H4 (cell line): ENCODE measurements around the gene EPHA3. TPM values are rescaled to one million over a fixed set of nuclear protein-coding genes. Genes with fewer than 3 reads are reported as not detected.

Experiments used
- DNase-seq: peaks from one replicate; pipeline ENCODE4 v3.0.0-alpha.2; 2015; ENCODE audit warnings: low spot score
- total RNA-seq: library from RNA; depleted of rRNA; stranded (reverse); fragments of >200 nt; shearing (Covaris generic); gene quantifications from 2 replicates; pipeline ENCODE4 v1.2.3, GENCODE V29; 2014

EPHA3 gene
- total RNA-seq, 1 experiment from 2014 or later, result 1.4 TPM

DNA sequence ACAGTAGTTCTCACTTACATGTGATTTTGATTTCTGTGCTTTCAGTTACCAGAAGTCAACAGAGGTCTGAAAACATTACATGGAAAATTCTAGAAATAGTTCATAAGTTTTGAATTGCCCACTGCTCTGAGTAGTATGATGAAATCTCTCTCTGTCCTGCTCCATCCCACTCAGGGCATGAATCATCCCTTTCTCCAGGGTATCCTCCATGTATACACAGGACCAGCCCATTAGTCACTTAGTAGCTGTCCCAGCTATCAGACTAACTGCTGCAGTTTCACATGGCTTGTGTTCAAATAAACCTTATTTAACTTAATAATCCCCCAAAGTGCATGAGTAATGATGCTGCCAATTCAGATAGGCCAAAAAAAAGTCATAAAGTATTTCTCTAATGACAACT, 38.6 kb downstream of the EPHA3 start:
- DNase-seq, result peak; percentile 59

DNA sequence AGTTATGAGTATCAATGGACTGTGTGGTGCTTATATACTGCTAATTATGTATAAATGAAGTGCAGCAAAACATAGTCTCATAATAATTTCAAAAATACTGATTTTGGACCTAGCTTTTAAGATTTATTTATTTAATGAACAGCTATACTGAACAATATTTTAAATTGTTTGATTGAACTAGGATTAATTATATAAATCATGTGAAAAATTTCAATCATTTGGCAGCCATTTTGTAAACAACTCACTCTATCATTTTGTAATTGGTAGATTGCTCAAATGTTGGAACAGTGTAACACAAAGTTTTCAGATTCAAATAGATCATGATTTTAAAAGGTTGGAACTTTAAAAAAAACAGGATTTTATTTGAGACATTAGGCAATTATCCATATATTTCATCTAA, 47.0 kb downstream of the EPHA3 start:
- DNase-seq, result no peak

DNA sequence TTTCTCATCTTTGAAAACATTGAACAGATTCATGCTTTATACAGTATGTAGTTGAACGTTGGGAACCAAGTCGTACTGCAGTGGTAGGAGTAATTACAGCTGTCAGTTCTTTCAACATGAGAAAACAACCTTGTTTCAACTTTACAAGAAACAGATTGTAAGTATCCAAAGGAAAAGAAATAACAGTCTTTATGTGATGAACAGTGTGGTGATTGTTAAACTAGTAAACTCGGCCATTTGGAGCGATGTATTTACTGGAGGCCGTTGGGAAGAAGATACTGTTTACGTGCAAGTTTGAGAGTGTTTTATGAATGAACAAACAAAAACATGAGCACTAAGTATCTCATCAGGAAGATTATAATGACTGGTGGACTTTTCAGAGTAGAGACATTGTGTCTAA, 48.4 kb downstream of the EPHA3 start:
- DNase-seq, result no peak

DNA sequence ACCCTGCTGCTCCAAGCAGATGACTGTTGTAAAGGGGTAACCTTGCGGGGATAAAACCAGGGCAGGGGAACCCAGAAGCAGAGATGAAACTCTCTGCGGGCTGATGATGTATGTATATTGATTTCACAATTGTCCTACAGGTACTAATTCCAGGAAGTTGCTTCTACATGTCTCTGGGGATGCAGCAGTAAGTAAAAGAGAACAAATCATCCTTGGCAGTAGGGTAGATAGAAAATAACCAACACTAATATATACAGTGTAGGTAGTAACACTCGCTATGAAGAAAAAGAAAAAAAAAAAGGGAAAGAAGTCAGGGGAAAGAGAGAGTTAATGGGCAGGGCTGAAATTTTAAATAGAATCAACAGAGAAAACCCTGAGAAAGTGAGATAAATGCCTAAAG, 50.2 kb downstream of the EPHA3 start:
- DNase-seq, result no peak

DNA sequence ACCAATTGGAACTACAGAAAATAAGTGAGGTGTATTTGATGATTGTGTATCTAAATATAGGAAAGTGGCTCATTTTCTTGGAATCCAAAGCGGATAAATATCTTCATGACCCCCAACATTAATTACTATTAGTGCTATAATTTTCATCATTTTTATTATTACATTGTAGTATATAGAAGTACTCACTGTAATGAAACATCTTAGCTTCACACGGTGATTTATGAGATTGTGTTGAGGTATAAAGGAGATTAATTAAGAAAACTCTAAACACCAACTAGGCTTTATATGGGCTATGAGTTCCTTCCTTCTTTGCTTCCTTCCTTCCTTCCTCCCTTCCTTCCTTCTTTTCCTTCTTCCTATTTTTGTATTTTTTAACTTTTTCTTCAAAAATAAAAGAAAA, 52.2 kb downstream of the EPHA3 start:
- DNase-seq, result no peak

DNA sequence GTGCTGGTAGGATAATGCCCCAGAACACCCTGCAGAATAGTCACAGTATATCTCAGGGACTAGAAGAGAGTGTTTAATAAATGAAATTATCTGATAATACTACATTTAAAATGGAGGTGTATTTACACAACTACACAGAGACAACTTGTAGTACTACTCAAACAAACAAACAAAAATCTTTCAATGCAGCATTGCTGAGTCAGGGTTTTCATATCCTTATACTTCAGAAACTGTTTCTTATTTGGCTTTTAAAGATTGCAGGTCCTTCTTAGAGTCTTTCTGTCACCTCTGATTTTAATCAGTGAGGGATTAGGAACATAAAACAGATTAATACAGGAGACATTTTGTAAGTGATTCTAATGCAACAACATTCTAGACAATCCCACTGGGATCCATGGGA, 57.4 kb downstream of the EPHA3 start:
- DNase-seq, result no peak

DNA sequence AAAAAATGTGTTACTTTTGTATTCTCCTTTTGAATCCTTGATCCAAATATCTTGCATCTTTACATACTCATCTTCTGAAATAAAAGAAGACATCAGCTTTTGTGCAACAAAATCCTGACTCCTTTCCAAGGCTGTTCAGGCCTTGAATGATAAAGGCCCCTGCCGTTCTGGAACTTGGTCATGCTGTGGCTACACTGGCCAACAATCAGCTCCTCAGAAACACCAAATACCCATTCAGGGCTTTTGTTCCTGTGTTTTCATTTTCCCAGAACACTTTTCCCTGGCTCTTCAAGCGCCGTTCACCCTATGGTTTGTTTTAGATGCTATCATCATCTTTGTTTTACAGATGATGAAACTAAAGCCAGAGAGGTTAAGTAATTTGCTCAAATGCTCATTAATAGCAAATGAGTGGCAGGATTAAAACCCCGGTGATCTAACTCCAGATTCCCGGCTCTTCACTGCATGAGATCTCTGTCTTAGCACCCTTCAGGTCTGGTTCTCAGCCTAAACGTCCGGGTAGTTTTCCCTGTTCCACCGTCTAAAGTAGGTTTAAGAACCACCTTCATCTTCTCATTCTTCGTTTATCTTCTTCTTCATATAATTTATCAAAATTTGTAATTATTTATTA, 58.3 kb downstream of the EPHA3 start:
- no peak for DNase-seq

DNA sequence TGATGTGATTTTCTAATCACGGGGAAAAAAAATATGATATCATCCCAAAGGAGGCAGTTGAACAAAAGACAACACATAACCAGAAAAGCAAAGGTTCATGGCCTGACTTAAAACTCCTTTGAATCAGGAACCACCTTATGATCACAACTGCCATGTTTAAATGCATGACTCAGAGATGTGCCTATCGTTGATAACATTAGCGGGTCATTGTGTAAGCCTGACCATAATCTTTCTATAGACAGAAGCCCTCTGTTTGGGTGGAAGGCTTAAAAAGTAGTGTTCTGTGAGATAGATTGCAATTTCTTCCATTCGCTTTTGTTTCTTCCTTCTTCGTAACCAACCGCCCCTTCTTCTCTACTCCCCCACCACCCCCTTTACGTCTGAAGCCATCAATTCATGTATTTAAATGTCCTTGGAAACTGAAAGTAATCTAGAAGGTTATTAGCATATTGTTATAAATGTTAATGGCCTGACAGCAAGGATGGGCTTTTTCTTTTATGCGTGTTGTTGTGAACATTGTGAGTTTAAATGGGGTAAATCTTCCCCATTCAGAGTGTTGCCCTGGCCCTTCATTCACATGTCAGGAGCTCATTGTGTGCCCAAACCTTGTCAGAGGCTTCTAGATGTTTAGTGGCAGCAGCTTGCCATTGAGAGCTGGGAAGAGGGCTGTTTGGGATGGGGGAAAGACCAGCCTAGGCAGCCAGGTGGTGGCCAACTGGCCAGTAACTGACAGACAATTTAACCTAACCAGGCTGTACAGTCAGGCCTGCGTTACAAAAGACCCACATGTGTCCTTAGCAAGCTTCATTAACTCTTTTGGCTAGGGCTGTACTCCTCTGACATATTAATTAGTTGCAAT, 64.5 kb downstream of the EPHA3 start:
- DNase-seq, result no peak

DNA sequence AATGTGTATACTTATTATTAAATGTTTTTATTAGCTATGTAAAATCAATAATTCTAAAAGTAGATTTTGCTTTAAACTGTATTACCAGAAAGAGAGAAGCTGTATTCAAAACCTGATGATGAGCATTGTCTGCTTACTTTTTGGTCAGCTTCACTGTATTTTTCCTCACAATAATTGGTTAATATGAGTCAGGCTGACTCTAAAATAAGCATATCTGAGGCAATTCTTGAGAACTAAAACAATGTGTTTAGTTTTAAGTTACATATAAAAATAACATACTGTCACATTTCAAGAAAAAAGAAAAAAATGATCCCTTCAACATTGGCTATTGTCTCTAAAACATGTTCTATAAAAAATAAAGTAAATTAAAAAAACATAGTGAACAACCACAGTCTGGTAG, 66.1 kb downstream of the EPHA3 start:
- no peak for DNase-seq

DNA sequence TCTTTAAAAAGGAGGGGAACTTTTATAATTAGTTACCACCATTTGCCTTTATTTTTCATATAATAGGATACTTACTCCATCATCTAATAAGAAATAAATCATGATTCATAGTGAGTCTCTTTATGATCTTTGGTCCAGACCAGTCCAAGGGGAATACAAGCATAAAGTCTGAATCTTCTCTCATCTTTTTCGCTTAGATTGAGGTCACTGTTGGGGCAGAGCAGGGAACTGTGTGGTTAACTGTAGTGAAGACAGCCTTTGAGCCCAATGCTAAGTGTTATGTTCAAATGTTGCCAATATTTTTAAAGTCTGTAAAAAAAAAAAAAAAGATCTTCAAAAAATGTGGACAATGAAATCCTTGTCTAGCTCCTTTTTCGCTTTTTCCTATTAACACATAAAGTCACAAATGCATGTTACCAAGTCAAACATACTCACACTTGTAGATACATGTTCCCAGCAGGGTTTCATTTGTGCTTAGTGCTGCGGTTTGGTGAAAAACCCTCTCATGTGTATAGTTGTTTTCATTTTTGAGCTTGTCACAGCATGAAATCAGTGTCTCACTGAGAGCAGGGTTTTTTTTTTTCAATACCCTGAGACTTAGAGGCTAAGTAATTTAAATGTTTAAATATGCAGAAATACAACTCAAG, 72.1 kb downstream of the EPHA3 start:
- DNase-seq, result peak; percentile 62

DNA sequence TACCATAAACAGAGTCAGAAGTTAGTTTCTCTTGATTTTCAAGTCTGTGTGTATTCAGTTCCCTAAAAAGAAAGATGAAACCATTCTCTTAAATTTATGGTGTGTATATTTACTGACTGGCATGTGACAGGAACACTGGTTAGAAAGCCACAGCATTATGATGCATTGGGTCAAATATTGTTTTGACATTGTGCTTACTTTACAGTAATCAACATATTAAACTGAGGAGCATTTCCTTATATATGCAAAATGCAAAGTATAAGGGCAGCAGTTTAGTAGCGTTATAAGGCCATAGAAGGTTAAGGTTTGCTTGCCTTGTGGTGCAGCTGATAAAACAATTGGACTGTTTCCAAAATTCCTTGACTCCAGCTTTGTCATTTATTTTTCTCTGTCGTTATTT, 72.9 kb downstream of the EPHA3 start:
- peak; percentile 20 for DNase-seq

DNA sequence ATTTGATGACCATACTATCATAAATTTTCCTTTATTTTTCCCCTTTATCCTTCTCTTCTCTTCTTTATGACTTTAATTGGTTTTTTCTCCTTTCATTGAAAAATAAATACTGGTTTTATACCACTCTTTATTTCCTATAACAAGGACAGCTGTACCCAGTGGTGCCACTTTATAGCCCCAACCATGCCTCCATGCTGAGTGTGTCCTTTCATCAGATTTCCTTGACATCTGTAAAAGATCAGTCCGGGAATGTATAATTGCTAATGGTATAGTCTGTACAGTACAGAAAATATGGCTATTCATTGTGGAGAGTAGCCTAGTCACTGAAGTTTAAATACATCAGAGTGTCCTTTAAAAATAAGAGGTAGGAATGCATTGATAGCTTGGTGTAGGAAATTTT, 74.6 kb downstream of the EPHA3 start:
- no peak for DNase-seq

DNA sequence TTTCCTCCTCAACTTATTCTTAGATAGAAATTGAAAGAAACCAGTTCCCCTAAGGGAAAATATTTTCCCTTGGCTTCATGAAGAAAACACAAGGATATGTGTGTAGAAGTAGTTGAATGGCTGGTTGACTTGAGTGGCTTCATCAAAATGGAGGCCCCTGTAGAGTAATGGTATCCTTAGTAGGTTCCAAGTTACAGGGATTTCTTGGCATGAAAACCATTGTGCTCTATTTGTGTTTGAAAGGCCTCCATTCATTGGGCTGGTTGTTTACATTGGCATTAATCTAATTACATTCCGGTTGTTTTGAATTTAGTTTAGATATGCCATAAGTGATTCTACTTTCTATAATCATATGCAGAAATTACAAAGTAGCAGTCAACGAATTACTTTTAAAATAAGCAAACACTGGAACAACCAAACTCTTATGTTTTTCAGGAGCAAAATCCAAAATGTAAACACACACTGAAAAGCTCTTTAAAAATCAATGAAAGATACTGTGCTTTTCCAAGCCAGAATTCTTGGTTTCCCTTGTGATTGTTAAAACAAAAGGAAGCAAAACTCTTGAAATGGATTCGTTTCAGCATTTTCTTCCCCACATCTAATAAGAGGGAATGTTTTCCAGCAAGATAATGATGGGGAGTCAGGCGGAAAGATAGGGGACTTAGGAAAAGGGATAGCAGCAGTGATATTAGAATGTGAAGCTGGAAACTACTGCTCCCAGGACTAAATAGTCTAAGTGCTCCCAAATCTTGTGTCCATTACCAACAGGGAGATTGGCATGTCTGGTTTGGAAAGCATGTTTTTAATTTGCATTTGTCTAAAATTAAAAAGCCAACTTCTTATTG, 77.0 kb downstream of the EPHA3 start:
- peak; percentile 5 for DNase-seq

DNA sequence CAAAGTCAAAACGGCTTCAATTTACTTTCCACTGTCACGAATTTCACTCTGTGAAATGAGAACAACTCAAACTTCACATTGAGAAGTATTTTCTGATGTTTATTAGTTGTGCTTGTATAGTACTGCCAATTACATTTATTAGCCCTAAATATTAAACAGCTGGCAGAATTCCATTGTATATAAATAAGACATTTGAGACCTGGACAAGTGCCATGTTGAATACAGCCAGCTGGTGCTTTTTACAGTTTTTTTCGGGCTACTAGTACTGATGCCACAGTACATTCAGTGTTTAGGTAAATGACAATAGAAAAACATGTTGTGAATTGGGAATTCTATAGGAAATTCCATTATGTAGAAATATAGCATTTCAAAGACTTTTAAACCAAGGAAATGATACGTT, 79.0 kb downstream of the EPHA3 start:
- DNase-seq, result no peak

DNA sequence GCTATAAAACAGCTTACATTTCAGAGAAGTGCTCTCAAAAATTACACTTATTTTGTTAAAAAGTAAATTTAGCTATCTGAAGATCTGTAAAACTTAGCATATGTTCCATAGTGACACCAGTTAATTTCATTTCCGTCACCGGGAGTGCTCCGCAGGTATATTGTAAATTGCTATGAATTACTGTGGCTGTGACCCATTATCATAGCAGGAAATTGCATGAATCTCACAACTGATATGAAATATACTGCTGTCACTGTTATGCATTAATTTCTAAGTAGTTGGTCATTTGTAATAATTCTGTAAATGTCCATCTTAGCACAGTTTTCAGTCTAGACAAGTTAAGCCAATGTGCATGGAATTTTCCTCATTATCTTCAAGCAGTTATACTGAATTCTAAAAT, 91.2 kb downstream of the EPHA3 start:
- DNase-seq, result no peak

DNA sequence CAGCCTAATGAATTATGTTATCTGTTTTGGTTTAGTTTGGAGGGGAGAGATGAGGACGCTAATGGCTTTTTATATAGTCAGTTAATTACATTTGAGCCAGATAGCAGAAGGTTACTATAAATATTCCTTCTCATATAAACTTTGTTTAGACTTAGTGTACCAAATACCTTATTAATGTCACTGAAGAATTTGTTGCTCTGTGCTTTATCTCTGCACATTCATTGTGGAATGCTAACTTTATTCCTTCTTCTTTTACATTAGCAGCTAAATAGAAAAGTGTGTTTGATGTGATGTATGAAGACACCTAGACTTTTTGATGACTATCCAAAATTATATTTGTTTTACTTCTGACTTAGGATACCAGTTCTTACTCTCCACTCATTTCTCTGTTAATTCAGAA, 105.2 kb downstream of the EPHA3 start:
- DNase-seq, result no peak

DNA sequence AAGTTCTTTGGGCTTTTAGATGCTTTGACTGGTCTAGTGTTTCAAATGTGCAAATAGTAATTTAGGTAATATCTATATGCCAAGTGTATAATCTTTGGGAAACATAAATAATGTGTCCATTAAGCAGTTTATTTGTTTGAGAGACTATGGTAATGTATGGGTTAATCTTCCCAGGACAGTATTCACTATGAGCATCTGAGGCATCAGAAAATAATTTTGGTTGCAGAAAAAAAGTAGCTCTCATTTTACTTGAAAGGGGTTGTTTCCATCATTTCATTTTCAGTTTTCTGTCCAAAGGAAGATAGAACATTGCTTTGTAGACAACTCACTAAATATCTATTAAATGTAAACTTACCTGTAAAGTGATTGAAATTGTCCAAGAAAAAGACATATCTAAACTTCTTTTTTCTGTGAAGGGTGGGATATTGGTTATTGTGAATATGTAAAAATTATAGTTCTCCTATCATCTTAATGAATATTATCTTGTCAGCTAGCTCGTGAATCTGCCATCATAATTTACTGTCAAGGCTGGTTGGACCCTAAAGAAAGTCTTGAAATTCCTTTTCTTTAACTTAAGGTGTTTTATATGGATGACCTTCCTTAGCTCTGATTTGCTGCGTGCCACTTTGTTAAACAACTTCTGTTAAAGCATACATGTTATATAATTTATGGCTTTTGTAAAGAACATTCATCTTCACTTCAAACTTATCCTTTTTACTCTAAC, 108.8 kb downstream of the EPHA3 start:
- DNase-seq, result no peak

DNA sequence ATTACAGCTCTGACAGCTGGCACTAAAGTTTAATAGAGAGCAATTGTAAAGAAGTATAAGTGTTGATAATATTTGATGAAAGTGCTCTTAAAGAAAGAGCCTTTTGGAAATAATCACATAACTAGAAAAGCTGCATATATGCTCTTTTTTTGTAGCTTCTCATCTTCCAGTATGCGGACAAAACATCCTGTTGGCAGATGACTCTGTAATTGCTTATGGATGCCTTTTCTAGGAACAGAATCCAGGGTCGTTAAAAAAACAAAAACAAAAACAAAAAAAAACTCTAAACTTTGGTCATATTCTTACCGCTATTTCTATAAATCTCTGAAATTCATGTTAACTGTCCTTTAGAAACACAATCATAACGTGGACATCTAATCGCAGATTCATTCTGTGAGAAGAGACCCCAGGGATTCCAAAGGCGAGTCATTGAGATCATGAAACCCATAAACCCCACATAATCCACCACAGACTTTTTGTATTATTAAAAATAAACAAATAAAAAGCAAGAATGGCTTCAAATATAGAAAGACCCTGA, 109.8 kb downstream of the EPHA3 start:
- no peak for DNase-seq

DNA sequence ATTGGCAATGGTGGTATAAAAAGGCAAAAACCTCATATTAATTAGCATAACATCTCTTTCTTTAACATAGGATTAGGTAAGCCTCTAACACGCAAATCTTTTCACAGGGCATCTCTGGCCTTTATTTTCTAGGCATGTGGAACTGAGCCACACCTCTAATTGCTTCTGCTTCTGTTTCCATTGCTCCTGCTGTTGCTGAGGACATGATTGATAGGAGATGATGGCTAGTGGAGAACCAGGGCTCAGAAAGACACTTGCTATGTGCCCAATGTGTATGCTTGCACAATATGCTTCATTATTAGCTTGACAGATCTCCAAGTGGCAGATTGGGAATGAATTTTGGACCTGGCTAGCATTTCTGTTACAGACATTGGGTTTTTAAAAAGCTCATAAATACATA, 114.5 kb downstream of the EPHA3 start:
- DNase-seq, result no peak

DNA sequence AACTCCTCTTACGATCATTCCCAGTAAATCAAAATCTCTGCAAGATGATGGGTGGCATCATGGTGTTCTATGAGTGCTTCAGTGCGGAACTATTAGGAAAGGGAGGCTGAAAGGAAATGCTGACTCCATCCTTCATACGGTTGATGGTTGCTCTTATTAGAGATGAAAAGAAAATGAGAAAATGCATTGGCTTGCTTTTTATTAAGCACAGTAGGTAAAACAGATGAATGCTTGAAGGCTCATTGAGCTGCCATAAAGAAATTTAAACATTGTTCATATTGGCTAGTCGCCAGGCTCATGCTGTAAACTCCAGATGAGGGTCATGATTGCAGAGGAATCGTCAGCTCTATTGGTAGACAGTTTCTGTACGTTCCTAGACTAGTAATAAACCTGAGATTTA, 115.8 kb downstream of the EPHA3 start:
- DNase-seq, result no peak

DNA sequence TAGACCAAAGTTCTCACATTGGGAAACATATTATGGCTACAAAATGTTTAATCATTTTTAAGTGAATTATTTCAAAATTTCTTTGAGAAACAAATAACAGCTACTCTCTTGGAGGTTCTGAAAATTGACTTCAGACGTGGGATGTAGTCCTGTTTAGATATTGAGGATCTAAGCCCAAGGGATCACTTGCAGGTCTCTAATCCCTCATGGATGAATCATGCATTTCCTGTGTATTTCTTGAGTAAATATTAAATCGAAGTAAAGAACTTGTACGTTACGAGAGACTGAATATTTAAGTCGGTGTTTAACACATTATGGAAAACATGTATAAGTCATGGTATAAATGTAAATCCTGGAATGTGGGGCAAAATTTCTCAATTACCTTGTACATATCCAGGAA, 119.8 kb downstream of the EPHA3 start:
- peak; percentile 4 for DNase-seq
